Spleen (tissue), 11 donors: ENCODE results near the gene CRYBG3. TPM values are rescaled to one million over a fixed set of nuclear protein-coding genes. Genes with fewer than 3 reads are reported as not detected.

Source experiments
- DNase-seq: peaks from one replicate; pipeline ENCODE4 v3.0.0-alpha.2; 2020
- H3K27ac ChIP-seq, 8 donors: fragments of 200-600 bp; sonication (generic) in 7 of 8; 1 replicate in 4 of 8; 2 replicates in 4 of 8; pipeline versions ENCODE4 v1.5.0 to v1.8.0; 2016 to 2021; ENCODE audit warnings: inconsistent platforms in 4 of 8, mild to moderate bottlenecking in 4 of 8, moderate library complexity in 1 of 8
- H3K27me3 ChIP-seq, 7 donors: fragments of 200-600 bp; sonication (generic) in 6 of 7; replicated peaks in 1 of 7; 1 replicate in 4 of 7; 2 replicates in 3 of 7; pipeline versions ENCODE4 v1.5.0 to v1.8.0; 2016 to 2021; ENCODE audit warnings: inconsistent platforms in 3 of 7, mild to moderate bottlenecking in 1 of 7
- H3K36me3 ChIP-seq, 6 donors: fragments of 200-600 bp; sonication (generic) in 5 of 6; 1 replicate in 4 of 6; 2 replicates in 2 of 6; pipeline versions ENCODE4 v1.5.0 to v1.8.0; 2016 to 2021; ENCODE audit warnings: inconsistent platforms in 2 of 6
- H3K4me1 ChIP-seq, 6 donors: fragments of 200-600 bp; sonication (generic) in 5 of 6; 1 replicate in 3 of 6; 2 replicates in 3 of 6; pipeline versions ENCODE4 v1.5.0 to v1.8.0; 2016 to 2021; ENCODE audit warnings: inconsistent platforms in 3 of 6
- H3K4me3 ChIP-seq, 8 donors: fragments of 200-600 bp; sonication (generic) in 7 of 8; 1 replicate in 4 of 8; 2 replicates in 4 of 8; pipeline versions ENCODE4 v1.5.0 to v1.8.0; 2016 to 2021; ENCODE audit warnings: inconsistent platforms in 4 of 8, mild to moderate bottlenecking in 4 of 8, moderate library complexity in 2 of 8
- H3K9me3 ChIP-seq, 8 donors: fragments of 200-600 bp; sonication (generic) in 7 of 8; 1 replicate in 4 of 8; 2 replicates in 4 of 8; pipeline versions ENCODE4 v1.5.0 to v1.8.0; 2016 to 2021; ENCODE audit warnings: inconsistent platforms in 4 of 8
- CTCF ChIP-seq, 11 experiments: fragments of 200-600 bp in 7 of 11; fragments of 450-650 bp in 4 of 11; sonication (generic) in 4 of 11; IDR thresholded peaks in 8 of 11; conservative IDR thresholded peaks in 3 of 11; 1 replicate in 7 of 11; 2 replicates in 4 of 11; pipeline versions ENCODE4 v1.4.0 to v1.8.0; 2016 to 2021; ENCODE audit warnings: antibody characterized with exemption in 11 of 11, inconsistent platforms in 4 of 11, mild to moderate bottlenecking in 1 of 11
- POLR2A ChIP-seq, 3 donors: fragments of 450-650 bp; IDR thresholded peaks; one replicate each; pipeline ENCODE4 v1.5.1; 2017; ENCODE audit warnings: antibody characterized with exemption in 3 of 3, mild to moderate bottlenecking in 1 of 3
- POLR2AphosphoS5 ChIP-seq, 3 donors: sonication (generic); formaldehyde crosslinking; IDR thresholded peaks; one replicate each; pipeline ENCODE4 v1.5.1; 2017; ENCODE audit warnings: antibody characterized with exemption in 3 of 3
- WGBS, 5 donors: extraction: QIAGEN DNeasy Blood & Tissue Kit in 3 of 5; methylation state at CpG; one replicate each; pipeline versions ENCODE4 v1.1.5 to v1.1.7; 2013 to 2018; 5-methylcytosine and 5-hydroxymethylcytosine counted together
- intact Hi-C: fragments of 100-400 bp; cut with DNase I; formaldehyde crosslinking; loops from one replicate; pipeline ENCODE4 v1.15.0; 2023; ENCODE audit warnings: low total_unique reads
- polyA plus RNA-seq, 3 donors: library from polyadenylated mRNA; stranded (reverse); fragments of 200-250 nt; gene quantifications; one replicate each; pipeline ENCODE4 v1.2.1, GENCODE V29; 2013
- total RNA-seq, 7 donors: library from RNA; depleted of rRNA in 3 of 7; stranded (reverse); fragments of >200 nt in 3 of 7; fragmentation: NEBNext Ultra II Directional in 4 of 7; extraction: Animal tissue kit (Norgen Biotek cat#: 25700) in 4 of 7; gene quantifications; one replicate each; pipeline versions ENCODE4 v1.1.0 to v1.2.1, GENCODE V29; 2016 to 2021
- donor health status: healthy with polysubstance abuse.
- donor health status: DM: no; HTN: no; CAD: no; lungs with moderate emphysema.
- donor health status: DM: no; HTN: no; CAD: no.
- donor health status: Bipolar disorder and iron deficiency.
- donor health status: healthy.
- donor health status: DM: no; HTN: no; CAD: no.
- donor health status: DM: yes; HTN: yes; CAD: no.

CRYBG3 gene
- total and polyA plus RNA-seq, 10 donors, result 1.5 to 22.6 (median 17.6) TPM

- no peak overlapping the region for H3K4me3 ChIP-seq
- no peaks in the 10 kb centered on the region for H3K27me3 ChIP-seq
- TF ChIP-seq POLR2A (IDR thresholded peaks at IDR 0.05) (no peak), POLR2AphosphoS5 (IDR thresholded peaks at IDR 0.05) (no peak), CTCF (IDR thresholded peaks at IDR 0.05 in 8 of 11, conservative IDR thresholded peaks at IDR 0.05 in 3 of 11) (no peak)
- DNase-seq, result no peak
- H3K27ac ChIP-seq, result peak overlapping the region in 3 of 8 donors; percentile 8 to 66 (median 16)
- WGBS, 5 donors, result 68 to 92% (median 83%) methylated on average over 3 of the region's 3 CpGs
- peaks cover 0 to 15% (median 9%) of the 10 kb centered on the region in 6 donors for H3K4me1 ChIP-seq
- intact Hi-C loops, result no loop called here
- H3K9me3 ChIP-seq, result no peaks in the 10 kb centered on the region
- peaks cover 0 to 34% (median 3%) of the 10 kb centered on the region in 6 donors for H3K36me3 ChIP-seq
These were observed 89.6 kb downstream of the CRYBG3 start for GRCh38 chr3:97911459-97911858.

DNA sequence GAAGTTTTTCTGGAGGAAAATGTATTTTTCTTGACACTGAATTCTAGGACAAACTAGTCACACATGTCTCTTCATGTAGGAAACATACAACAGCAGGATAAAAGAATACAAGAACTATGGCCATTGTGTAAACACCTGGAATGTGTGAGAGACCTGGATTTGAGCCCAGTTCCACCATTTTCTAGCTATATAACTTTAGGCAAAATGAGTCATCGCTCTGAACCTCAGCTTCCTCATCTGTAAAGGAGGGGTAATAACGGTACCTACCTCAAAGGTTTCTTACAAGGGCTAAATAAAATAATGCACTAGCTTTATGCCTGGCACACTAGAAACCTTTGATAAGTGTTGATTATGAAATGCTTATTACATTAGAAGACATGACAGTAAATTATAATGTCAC lies 92.6 kb downstream of the CRYBG3 start:
- Histone ChIP-seq H3K9me3 (no peaks in the 10 kb centered on the region), H3K27ac (no peak overlapping the region), H3K27me3 (no peaks in the 10 kb centered on the region), H3K4me3 (no peak overlapping the region), H3K36me3 (peaks cover 0 to 48% (median 3%) of the 10 kb centered on the region in 6 donors), H3K4me1 (peaks cover 0 to 15% (median 9%) of the 10 kb centered on the region in 6 donors)
- intact Hi-C loops, result no loop called here
- 72 to 86% (median 79%) methylated on average over 2 of the region's 2 CpGs for WGBS, 5 donors
- TF ChIP-seq POLR2AphosphoS5 (IDR thresholded peaks at IDR 0.05), result no peak
- TF ChIP-seq POLR2A (IDR thresholded peaks at IDR 0.05), result no peak
- TF ChIP-seq CTCF (IDR thresholded peaks at IDR 0.05 in 8 of 11, conservative IDR thresholded peaks at IDR 0.05 in 3 of 11), result no peak
- no peak for DNase-seq

GRCh38 chr3:97916576-97916975 lies 94.8 kb downstream of the CRYBG3 start:
- intact Hi-C loops, result no loop called here
- peaks cover 0 to 61% (median 3%) of the 10 kb centered on the region in 6 donors for H3K36me3 ChIP-seq
- H3K9me3 ChIP-seq, result no peaks in the 10 kb centered on the region
- no peaks in the 10 kb centered on the region for H3K27me3 ChIP-seq
- DNase-seq, result no peak
- no peak overlapping the region for H3K27ac ChIP-seq
- no peak overlapping the region for H3K4me3 ChIP-seq
- TF ChIP-seq CTCF (IDR thresholded peaks at IDR 0.05 in 8 of 11, conservative IDR thresholded peaks at IDR 0.05 in 3 of 11), result no peak
- TF ChIP-seq POLR2AphosphoS5 (IDR thresholded peaks at IDR 0.05), result no peak
- peaks cover 0 to under 1% (median 0%) of the 10 kb centered on the region in 6 donors for H3K4me1 ChIP-seq

GRCh38 chr3:97917813-97918536 lies 96.2 kb downstream of the CRYBG3 start:
- H3K27me3 ChIP-seq, result no peaks in the 10 kb centered on the region
- intact Hi-C loops, result no loop called here
- H3K36me3 ChIP-seq, result peaks cover 0 to 64% (median 3%) of the 10 kb centered on the region in 6 donors
- TF ChIP-seq POLR2AphosphoS5 (IDR thresholded peaks at IDR 0.05), result no peak
- no peak for TF ChIP-seq POLR2A (IDR thresholded peaks at IDR 0.05)
- TF ChIP-seq CTCF (IDR thresholded peaks at IDR 0.05 in 8 of 11, conservative IDR thresholded peaks at IDR 0.05 in 3 of 11), result no peak
- WGBS, 5 donors, result 59 to 82% (median 67%) methylated on average over 3 of the region's 3 CpGs
- no peak overlapping the region for H3K4me3 ChIP-seq
- H3K9me3 ChIP-seq, result no peaks in the 10 kb centered on the region
- no peak overlapping the region for H3K27ac ChIP-seq
- DNase-seq, result no peak
- no peaks in the 10 kb centered on the region for H3K4me1 ChIP-seq
